Measurements from ENCODE around the gene TMEM135. TPM values are rescaled to one million over a fixed set of nuclear protein-coding genes. Genes with fewer than 3 reads are reported as not detected.
A peak's percentile ranks its signal among the peaks of the same experiment; 100 is the strongest.

TMEM135 gene
- total RNA-seq, 2 experiments from 2014 or later: 14.1 to 15.6 TPM

- H3K27ac Mint-ChIP-seq: no peak overlapping the region
- Histone ChIP-seq H3K4me3 (ENCODE audit: low read length) (no peak overlapping the region), H3K27ac (ENCODE audit: low read depth in 1 of 2, low read length in 2 of 2) (no peak overlapping the region), H3K36me3 (ENCODE audit: insufficient read depth, low read length) (no peaks in the 10 kb centered on the region), H3K4me1 (ENCODE audit: insufficient read depth, low read length) (no peaks in the 10 kb centered on the region), H3K9me3 (ENCODE audit: control insufficient read depth in 1 of 2, insufficient read depth in 1 of 2, low read length in 2 of 2) (no peaks in the 10 kb centered on the region), H3K27me3 (ENCODE audit: control insufficient read depth in 1 of 2, insufficient read depth in 2 of 2, low read length in 2 of 2) (no peaks in the 10 kb centered on the region)
- H3K4me3 Mint-ChIP-seq: no peak overlapping the region
- H3K36me3 Mint-ChIP-seq (ENCODE audit: low read depth): peaks cover 7% of the 10 kb centered on the region
- intact Hi-C loops (cut with DNase I, micrococcal nuclease): no loop called here
- ChIA-PET POLR2A (no interaction called here), CTCF (no interaction called here)
- ATAC-seq (ENCODE audit: poor library complexity) (no peak), DNase-seq (peak in 1 of 14 experiments; percentile 6)
- no peaks in the 10 kb centered on the region for H3K4me1 Mint-ChIP-seq (ENCODE audit: low read depth)
- TF ChIP-seq CTCF (IDR thresholded peaks at IDR 0.05): no peak
- no peaks in the 10 kb centered on the region for H3K27me3 Mint-ChIP-seq
- peaks cover 2% of the 10 kb centered on the region for H3K9me3 Mint-ChIP-seq
Observed at GRCh38 chr11:87219266-87219665, 181.5 kb downstream of the TMEM135 start.

- H3K36me3 ChIP-seq (ENCODE audit: insufficient read depth, low read length): no peaks in the 10 kb centered on the region
- no peak overlapping the region for H3K27ac Mint-ChIP-seq
- H3K4me1 Mint-ChIP-seq (ENCODE audit: low read depth): no peaks in the 10 kb centered on the region
- POLR2A ChIA-PET: no interaction called here
- H3K4me3 ChIP-seq (ENCODE audit: low read length): no peak overlapping the region
- no peak for TF ChIP-seq CTCF (IDR thresholded peaks at IDR 0.05)
- H3K4me3 Mint-ChIP-seq: no peak overlapping the region
- H3K4me1 ChIP-seq (ENCODE audit: insufficient read depth, low read length): no peaks in the 10 kb centered on the region
- CTCF ChIA-PET: no interaction called here
- no peaks in the 10 kb centered on the region for H3K27me3 ChIP-seq (ENCODE audit: control insufficient read depth in 1 of 2, insufficient read depth in 2 of 2, low read length in 2 of 2)
- ATAC-seq (ENCODE audit: poor library complexity) (no peak), DNase-seq (no peak)
- intact Hi-C loops (cut with DNase I, micrococcal nuclease): no loop called here
- H3K27me3 Mint-ChIP-seq: no peaks in the 10 kb centered on the region
- no peaks in the 10 kb centered on the region for H3K9me3 ChIP-seq (ENCODE audit: control insufficient read depth in 1 of 2, insufficient read depth in 1 of 2, low read length in 2 of 2)
- no peak overlapping the region for H3K27ac ChIP-seq (ENCODE audit: low read depth in 1 of 2, low read length in 2 of 2)
- H3K36me3 Mint-ChIP-seq (ENCODE audit: low read depth): peaks cover 11% of the 10 kb centered on the region
- no peaks in the 10 kb centered on the region for H3K9me3 Mint-ChIP-seq
Observed at GRCh38 chr11:87223816-87224215, 186.1 kb downstream of the TMEM135 start.

- CTCF ChIA-PET: no interaction called here
- Mint-ChIP-seq H3K36me3 (ENCODE audit: low read depth) (peaks cover 15% of the 10 kb centered on the region), H3K27ac (no peak overlapping the region), H3K27me3 (no peaks in the 10 kb centered on the region), H3K4me3 (no peak overlapping the region), H3K9me3 (no peaks in the 10 kb centered on the region), H3K4me1 (ENCODE audit: low read depth) (no peaks in the 10 kb centered on the region)
- Histone ChIP-seq H3K4me3 (ENCODE audit: low read length) (no peak overlapping the region), H3K36me3 (ENCODE audit: insufficient read depth, low read length) (no peaks in the 10 kb centered on the region), H3K4me1 (ENCODE audit: insufficient read depth, low read length) (no peaks in the 10 kb centered on the region), H3K27me3 (ENCODE audit: control insufficient read depth in 1 of 2, insufficient read depth in 2 of 2, low read length in 2 of 2) (no peaks in the 10 kb centered on the region), H3K27ac (ENCODE audit: low read depth in 1 of 2, low read length in 2 of 2) (no peak overlapping the region), H3K9me3 (ENCODE audit: control insufficient read depth in 1 of 2, insufficient read depth in 1 of 2, low read length in 2 of 2) (no peaks in the 10 kb centered on the region)
- POLR2A ChIA-PET: no interaction called here
- intact Hi-C loops (cut with DNase I, micrococcal nuclease): no loop called here
- TF ChIP-seq CTCF (IDR thresholded peaks at IDR 0.05): no peak
- ATAC-seq (ENCODE audit: poor library complexity) (no peak), DNase-seq (no peak)
Observed at GRCh38 chr11:87224486-87224885, 186.8 kb downstream of the TMEM135 start.
